Memory B cell (primary cell): Measurements from ENCODE around the gene NBEAL1.
"Not testable (repeated sequence)": the region's sequence is repeated elsewhere in the genome, so short reads cannot be mapped to it uniquely, and the experiment has no call there.

Experiments used
- ATAC-seq: fragments of 150-1000 bp; cut with Tn5 transposase; 2 replicates; pipeline ENCODE4 v1.10.0; 2021; ENCODE audit warnings: low read depth, mild to moderate bottlenecking, moderate library complexity
- DNase-seq, 2 donors: peaks; one replicate each; pipeline ENCODE4 v3.0.0; 2022; ENCODE audit warnings: low spot score in 2 of 2
- H3K27ac Mint-ChIP-seq: one replicate; pipeline ENCODE4 v1.8.0; 2022; ENCODE audit warnings: mild to moderate bottlenecking, moderate library complexity, mixed read lengths
- H3K27me3 Mint-ChIP-seq: one replicate; pipeline ENCODE4 v1.8.0; 2022; ENCODE audit warnings: mixed read lengths
- H3K36me3 Mint-ChIP-seq: one replicate; pipeline ENCODE4 v1.8.0; 2022; ENCODE audit warnings: mild to moderate bottlenecking, mixed read lengths
- H3K4me1 Mint-ChIP-seq: one replicate; pipeline ENCODE4 v1.8.0; 2022; ENCODE audit warnings: mixed read lengths
- H3K4me3 Mint-ChIP-seq: one replicate; pipeline ENCODE4 v1.8.0; 2022; ENCODE audit warnings: mild to moderate bottlenecking, moderate library complexity, mixed read lengths
- H3K9me3 Mint-ChIP-seq: one replicate; pipeline ENCODE4 v1.8.0; 2022; ENCODE audit warnings: mixed read lengths

Gene NBEAL1

GRCh38 chr2:203240491-203240890 lies 225.8 kb downstream of the NBEAL1 start:
- no peaks in the 10 kb centered on the region for H3K27me3 Mint-ChIP-seq
- peaks cover 21% of the 10 kb centered on the region for H3K36me3 Mint-ChIP-seq
- peak overlapping the region; percentile 97 for H3K4me3 Mint-ChIP-seq
- peaks cover 21% of the 10 kb centered on the region for H3K4me1 Mint-ChIP-seq
- DNase-seq (no peak), ATAC-seq (no peak)
- peak overlapping the region; percentile 97 for H3K27ac Mint-ChIP-seq
- no peaks in the 10 kb centered on the region for H3K9me3 Mint-ChIP-seq

- no peaks in the 10 kb centered on the region for H3K9me3 Mint-ChIP-seq
- peaks cover 25% of the 10 kb centered on the region for H3K36me3 Mint-ChIP-seq
- no peaks in the 10 kb centered on the region for H3K27me3 Mint-ChIP-seq
Observed at GRCh38 chr2:203242518-203242917, 227.8 kb downstream of the NBEAL1 start.

GRCh38 chr2:203246646-203247045 lies 232.0 kb downstream of the NBEAL1 start:
- Mint-ChIP-seq H3K4me3 (no peak overlapping the region), H3K27ac (no peak overlapping the region), H3K4me1 (peaks cover 11% of the 10 kb centered on the region), H3K36me3 (peaks cover 27% of the 10 kb centered on the region), H3K9me3 (no peaks in the 10 kb centered on the region), H3K27me3 (no peaks in the 10 kb centered on the region)
- no peak for ATAC-seq
- DNase-seq: no peak

More at GRCh38 chr2:203242518-203242917, 227.8 kb downstream of the NBEAL1 start:
- Mint-ChIP-seq H3K4me1 (peaks cover 23% of the 10 kb centered on the region), H3K4me3 (no peak overlapping the region), H3K27ac (no peak overlapping the region)
- ATAC-seq (no peak), DNase-seq (no peak)

GRCh38 chr2:203252818-203253217 lies 238.1 kb downstream of the NBEAL1 start:
- no peak overlapping the region for H3K4me3 Mint-ChIP-seq

GRCh38 chr2:203253422-203254095 lies 238.9 kb downstream of the NBEAL1 start:
- not testable (repeated sequence) for H3K9me3 Mint-ChIP-seq, H3K27ac Mint-ChIP-seq, H3K4me3 Mint-ChIP-seq, DNase-seq, H3K27me3 Mint-ChIP-seq, H3K4me1 Mint-ChIP-seq, ATAC-seq
- H3K36me3 Mint-ChIP-seq: peaks cover 41% of the 10 kb centered on the region

More at GRCh38 chr2:203252818-203253217, 238.1 kb downstream of the NBEAL1 start:
- no peak overlapping the region for H3K27ac Mint-ChIP-seq
- no peaks in the 10 kb centered on the region for H3K9me3 Mint-ChIP-seq
- H3K4me1 Mint-ChIP-seq: no peaks in the 10 kb centered on the region
- ATAC-seq (no peak), DNase-seq (no peak)
- H3K36me3 Mint-ChIP-seq: peaks cover 38% of the 10 kb centered on the region
- H3K27me3 Mint-ChIP-seq: no peaks in the 10 kb centered on the region

GRCh38 chr2:203261326-203262159 lies 246.9 kb downstream of the NBEAL1 start:
- DNase-seq: no peak
- no peak overlapping the region for H3K27ac Mint-ChIP-seq
- no peaks in the 10 kb centered on the region for H3K9me3 Mint-ChIP-seq
- no peak overlapping the region for H3K4me3 Mint-ChIP-seq
- H3K27me3 Mint-ChIP-seq: no peaks in the 10 kb centered on the region
- no peak for ATAC-seq
- H3K36me3 Mint-ChIP-seq: peaks cover 32% of the 10 kb centered on the region
- peaks cover 3% of the 10 kb centered on the region for H3K4me1 Mint-ChIP-seq
